Endothelial cell of hepatic sinusoid (primary cell): ENCODE results near the gene DTYMK.
"Not testable (repeated sequence)": the region's sequence is repeated elsewhere in the genome, so short reads cannot be mapped to it uniquely, and the experiment has no call there.

Source experiments
- in situ Hi-C: cut with HindIII; loops from 2 replicates; pipeline ENCODE4 v1.10.0; 2017; ENCODE audit warnings: low sequenced_read_pairs

DTYMK gene, protein sequence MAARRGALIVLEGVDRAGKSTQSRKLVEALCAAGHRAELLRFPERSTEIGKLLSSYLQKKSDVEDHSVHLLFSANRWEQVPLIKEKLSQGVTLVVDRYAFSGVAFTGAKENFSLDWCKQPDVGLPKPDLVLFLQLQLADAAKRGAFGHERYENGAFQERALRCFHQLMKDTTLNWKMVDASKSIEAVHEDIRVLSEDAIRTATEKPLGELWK

DNA sequence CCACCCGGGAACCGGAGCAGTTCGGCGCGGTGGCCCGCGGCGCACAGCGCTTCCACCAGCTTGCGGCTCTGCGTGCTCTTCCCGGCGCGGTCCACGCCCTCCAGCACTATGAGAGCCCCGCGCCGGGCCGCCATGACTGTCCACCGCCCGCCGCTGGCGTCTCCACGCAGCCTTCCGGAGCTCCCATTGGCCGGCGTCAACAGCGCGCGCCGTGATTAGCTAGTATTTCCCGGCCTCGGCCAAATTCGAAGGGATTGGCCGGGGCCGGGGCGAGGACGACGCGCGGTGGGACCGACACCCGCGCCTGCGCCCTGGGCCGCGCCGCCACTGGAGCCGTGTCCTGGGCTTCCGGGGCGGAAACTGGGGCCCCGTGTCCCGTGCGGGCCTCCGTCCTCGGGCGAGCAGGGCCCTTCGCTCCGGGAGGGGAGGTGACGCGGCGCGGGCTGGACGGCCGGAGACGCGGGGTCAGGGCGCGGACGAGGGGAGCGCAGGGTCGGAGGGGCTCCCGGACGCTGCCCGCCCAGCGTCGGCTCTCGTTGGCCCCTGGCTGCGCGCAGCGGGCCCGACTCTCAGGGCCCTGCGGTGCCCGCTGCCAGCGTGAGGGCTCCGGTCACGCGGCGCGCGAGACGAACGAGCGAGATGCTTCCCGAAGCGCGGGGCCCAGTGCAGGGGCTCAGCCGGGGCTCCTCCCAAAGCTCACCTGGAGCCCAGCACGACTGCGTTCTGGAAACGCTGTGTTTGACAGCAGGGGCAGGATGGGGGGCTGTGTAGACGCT lies at the start of gene DTYMK:
TSS of gene DTYMK (minus strand) at position 166 of the 776 bp plus-strand sequence. CDS start at position 134, 32 bp downstream.
- in situ Hi-C loops, result no loop called here

DNA sequence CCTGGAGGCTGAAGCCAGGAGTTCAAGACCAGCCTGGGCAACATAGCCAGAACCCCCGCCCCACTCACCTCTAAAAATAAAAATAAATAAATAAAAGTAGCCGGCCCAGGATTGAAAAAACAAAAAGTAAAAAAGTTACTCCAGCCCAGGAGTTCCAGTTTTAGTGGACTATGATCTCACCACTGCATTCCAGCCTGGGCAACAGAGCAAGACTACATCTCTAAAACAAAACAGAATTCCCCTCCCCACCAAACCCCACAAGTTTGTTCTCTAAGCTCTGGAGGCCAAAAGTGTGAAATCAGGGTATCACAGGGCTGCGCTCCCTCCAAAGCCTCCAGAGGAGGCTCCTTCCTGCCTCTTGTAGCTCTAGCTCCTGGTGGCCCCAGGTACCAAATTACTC lies 49.5 kb upstream of the DTYMK start:
- in situ Hi-C loops, result no loop called here

DNA sequence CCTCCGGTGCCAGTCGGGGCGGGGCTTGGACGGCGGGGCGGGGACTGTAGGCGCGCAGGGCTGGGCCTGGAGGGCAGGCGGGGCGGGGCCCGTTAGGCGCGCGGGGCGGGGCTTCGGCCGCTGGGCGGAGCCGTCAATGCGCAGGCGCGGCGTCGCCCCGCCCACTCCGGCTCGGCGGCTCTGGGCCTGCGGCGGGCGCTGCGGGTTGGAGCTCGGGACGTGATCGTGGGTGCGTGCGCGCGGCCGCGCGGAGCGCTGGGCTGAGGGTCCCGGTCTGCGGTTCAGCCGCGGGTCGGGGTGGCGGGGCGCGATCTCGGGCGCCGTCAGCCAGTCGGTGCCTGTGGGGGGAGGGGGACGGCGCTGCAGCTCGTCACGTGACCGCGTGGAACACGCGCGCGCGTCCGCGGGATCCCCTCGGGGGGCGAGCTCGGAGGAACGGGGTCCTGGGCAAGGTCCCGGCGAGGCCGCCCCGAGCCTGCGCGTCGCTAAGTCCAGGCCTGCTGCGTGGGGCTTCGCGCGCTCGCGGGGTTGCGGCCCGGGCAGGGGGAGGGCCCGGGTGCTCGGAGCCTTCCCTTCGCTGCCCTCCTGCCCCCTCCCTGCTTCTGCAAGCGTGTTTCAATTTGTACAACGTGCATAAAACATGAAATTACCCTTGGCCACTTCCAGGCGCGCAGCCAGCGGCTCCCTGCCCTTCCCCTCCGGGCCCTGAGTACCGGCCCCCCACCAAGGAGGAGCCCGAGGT lies 48.0 kb upstream of the DTYMK start, which contains the start of gene D2HGDH:
TSS of gene D2HGDH (plus strand) at position 164 of the 742 bp plus-strand sequence. CDS start 595 bp downstream, outside the sequence.
- in situ Hi-C loops, result no loop called here

DNA sequence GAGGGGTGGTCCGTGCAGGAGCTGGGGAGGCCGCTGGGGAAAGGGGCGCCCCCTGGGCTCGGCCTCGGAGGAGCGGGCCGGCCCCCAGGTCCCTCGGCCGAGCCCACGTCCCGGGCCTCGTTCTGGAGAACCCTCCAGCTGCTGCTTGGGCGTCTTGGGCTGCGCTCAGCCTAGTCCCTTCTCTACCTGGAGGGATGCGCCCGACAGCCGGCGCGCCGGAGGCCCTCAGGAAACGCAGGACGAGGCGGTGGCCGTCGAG lies 47.5 kb upstream of the DTYMK start:
- in situ Hi-C loops, result no loop called here

DNA sequence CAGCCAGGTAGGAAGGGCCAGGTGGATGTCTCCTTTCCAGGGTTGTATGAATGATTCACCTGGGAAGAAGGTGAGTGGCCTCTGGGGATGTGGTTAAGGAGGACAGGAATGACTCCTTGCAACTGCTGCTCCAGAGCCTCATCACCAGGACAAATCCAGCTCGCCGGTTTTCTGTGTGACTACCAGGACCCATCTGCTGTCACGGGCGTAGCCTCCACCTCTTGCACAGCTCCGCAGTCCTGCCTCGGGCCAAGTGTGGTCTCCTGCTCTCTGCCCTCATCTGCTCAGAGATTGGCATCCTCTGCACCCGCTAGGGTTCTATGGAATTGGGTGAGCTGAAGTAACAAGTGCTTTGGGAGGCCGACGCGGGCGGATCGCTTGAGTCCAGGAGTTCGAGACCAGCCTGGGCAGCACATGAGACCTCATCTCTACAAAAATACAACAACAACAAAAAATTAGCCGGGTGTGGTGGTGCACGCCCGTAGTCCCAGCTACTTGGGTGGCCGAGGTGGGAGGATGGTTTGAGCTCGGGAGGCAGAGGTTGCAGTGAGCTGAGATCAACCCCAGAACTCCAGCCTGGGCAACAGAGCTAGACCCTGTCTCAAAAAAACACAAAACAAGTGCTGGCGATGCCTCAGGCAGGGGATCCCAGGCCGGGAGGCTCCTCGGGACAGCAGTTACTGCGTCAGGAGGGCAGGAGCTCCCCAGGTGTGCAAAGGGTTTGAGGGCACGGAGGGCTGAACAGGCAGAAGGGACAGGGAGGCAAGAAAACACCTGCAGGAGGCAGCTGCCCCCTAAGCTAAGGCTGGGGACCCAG lies 47.0 kb upstream of the DTYMK start:
- in situ Hi-C loops, result no loop called here

DNA sequence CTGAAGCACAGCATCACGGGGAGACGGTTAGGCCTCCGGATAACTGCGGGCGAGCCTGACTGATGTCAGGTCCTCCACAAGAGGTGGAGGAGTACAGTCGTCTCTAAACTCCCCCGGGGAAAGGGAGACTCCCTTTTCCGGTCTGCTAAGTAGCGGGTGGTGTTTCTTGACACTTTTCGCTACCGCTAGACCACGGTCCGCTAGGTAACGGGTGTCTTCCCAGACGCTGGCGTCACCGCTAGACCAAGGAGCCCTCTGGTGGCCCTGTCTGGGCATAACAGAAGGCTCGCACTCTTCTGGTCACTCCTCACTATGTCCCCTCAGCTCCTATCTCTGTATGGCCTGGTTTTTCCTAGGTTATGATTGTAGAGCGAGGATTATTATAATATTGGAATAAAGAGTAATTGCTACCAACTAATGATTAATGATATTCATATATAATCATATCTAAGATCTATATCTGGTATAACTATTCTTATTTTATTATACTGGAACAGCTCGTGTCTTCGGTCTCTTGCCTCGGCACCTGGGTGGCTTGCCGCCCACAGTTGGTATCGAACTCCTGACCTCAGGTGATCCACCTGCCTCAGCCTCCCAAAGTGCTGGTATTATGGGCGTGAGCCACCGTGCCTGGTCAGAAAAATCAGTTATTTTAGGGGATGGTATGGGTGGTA lies 46.0 kb upstream of the DTYMK start:
- in situ Hi-C loops, result not testable (repeated sequence)

DNA sequence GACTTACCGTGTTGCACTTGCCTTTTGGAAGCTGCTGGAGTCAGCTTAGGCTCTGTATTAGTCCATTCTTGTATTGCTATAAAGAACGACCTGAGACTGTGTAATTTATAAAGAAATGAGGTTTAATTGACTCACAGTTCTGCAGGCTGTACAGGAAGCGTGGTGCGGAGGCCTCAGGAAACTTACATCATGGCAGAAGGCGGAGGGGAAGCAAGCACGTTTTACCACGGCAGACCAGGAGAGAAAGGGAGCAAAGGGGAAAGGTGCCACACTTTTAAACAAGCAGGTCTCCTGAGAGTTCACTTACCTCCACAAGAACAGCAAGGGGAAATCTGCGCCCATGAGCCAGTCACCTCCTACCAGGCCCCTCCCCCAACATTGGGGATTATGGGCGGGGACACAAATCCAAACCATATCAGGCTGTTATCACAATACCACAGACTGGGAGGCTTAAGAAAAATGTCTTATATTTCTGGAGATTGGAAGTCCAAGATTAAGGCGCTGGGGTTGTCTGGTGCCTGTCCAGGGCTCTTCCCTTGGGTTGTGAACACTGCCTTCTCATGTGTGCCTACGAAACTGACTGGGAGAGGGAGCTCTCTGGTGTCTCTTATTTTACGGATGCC lies 44.2 kb upstream of the DTYMK start:
- in situ Hi-C loops, result no loop called here

DNA sequence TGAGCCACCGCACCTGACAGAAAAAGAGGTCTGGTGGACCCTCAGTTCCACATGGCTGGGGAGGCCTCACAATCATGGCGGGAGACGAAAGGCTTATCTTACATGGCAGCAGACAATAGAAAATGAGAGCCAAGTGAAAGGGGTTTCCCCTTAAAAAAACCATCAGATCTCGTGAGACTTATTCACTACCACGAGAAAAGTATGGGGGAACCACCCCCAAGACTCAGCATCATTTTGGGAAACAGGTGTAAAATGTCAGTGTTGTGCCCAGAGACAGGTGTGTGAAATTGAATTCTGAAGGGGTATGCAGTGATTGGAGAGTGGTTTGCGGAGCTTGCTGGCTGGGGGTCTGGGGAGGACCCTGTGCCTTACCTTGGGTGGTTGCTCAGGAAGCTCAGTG lies 43.3 kb upstream of the DTYMK start:
- in situ Hi-C loops, result no loop called here

DNA sequence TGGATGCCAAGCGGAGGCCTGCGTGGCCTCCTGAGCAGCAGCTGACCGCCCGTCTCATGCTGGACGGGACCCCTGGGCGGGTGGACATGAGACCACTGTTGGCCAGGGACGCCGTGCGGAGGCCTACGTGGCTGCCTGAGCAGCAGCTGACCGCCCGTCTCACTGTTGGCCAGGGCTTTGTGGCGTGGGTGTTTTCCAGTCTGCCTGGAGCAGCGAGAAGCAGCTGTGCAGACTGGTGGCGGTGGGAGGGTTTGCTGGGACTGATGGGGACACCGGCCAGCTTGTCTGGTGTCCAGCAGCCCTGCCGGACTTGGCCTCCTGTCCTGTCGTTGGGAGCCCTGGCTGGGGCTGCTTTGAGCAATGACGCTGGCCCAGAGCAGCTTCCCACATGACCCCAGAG lies 42.0 kb upstream of the DTYMK start:
- in situ Hi-C loops, result no loop called here

DNA sequence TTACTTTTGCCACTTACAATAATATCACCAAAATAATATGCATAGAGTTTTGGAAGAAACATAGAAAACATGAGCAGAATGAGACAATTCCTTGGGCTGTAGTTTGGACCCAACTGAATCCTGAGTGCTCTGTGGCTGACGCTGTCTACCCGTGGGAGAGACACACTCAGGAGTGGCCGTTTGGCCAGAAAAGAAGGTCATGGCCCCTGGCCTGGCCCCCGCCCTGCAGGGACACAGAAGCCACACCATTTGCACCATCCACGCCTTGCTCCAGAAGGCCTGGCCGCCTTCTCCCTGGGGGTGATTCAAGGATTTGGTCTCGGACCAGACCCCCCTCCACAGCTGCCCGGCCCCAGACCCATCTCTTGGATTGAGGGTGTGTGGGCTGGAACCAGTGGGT lies 41.4 kb upstream of the DTYMK start:
- in situ Hi-C loops, result no loop called here

DNA sequence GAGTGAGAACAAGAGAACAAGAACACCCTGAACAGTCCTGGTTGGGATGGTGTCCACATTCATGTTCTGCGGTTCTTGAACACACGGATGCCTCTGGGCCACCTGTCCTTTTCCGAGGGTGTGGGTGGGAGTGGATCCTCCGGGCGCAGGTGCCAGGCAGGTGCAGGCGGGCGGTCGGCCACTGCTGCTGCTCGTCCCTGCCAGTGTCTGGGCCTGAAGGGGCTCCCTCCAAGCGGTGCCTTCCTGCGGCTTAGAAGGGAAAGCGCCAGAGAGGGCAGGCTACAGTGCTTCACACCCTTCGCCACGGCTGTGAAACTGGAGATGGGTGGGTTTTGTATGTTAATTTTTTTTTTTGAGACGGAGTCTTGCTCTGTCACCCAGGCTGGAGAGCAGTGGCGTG lies 39.8 kb upstream of the DTYMK start:
- in situ Hi-C loops, result no loop called here

DNA sequence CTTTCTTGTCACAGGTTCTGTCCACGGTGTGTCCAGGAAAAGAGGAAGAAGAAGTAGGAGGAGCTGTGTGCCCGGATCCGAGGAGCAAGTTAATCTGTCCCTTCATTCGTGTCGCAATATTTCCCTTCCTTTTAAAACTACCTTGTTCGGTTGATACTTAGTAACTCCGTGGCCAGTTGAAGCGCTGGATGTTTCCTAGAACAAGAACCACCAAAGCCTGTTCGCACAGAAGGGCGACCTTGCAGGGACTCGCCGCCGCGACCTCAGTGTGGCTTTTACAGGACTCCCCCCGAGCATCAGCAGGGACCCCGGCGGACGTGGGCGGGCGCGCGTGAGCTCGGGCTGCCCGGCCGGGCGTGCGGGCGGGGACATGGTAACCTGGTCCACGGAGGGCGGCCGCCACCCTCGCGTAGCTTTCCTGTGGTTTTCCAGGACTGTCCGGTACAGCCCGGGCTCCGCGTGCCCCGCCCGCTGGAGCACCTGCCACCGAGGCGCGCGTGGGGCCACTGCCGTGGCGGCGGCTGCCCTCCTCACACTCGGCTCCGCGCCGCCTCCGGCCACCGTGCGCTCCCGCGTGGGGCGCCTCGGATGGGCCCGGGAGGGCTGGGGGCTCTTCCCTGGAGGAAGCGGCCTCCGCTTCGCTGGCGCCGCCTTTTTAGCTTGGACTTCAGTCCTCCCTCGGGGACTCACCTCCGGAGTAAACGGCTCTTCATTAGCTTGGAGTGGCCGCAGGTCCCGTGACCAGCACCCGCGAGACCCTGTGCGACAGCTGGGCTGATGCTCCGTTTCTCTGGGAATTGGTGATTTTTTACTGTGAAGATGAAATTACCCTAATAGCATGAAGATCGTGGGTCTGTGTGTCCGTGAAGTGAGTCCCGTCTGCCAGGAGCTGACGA lies 38.6 kb upstream of the DTYMK start:
- in situ Hi-C loops, result loop anchor here (5.0 kb wide), 1 partner anchor 58 kb away; no protein-coding TSS in a partner anchor

DNA sequence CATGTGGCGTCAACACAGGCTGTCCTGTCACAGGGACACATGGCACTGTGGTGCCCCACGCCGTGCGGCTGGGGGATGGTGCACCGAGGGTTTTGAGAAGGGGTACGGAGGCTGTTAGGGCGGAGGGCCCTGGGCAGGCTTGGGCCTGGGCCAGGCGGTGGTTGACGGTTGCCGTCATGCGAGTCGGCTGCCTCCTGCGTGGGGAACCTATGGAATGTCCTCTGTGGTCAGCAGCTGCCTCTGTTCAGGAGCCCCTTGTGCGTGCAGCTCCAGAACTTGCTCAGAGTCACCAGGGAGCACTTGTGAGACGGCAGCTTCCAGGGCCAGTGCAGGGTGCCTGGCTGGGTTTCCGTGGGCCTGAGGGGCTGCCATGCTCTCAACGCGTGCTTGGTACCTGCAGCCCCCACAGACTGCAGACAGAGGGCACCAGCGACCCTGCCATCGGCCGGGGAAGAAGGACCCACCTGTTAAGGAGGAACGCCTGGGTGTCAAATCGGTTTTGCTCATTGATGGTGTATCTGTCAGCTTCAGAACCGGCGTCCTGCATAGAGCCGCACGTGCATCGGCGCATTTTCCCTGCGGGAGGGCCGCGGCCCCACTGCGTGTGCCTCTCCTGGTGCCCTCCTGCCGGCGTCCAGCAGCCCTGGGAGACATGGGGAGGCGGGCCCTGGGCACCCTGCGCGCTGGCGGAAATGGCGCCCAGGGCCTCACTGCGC lies 37.8 kb upstream of the DTYMK start:
- in situ Hi-C loops, result loop anchor here (5.0 kb wide), 1 partner anchor 57 kb away; no protein-coding TSS in a partner anchor

DNA sequence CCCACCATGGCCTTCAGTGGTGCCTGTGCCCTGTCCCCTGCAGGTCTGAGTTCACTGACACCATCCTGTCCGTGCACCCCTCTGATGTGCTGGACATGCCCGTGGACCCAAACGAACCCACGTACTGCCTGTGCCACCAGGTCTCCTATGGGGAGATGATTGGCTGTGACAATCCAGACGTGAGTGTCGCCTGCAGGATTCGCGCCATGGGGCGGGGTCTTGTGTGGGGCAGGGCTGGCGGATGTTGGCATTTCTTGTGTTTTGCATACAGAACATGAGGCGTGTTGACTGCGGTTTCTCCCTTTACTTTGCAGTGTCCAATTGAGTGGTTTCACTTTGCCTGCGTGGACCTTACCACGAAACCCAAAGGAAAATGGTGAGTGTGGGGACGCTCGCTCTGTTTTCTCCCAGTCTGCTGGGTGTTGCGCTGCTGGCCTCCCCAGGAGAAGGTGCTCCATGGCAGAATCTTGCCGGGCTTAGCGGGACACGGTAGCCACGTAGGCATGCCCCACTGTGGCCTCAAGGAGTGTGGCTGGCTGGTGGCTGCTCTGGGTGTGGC lies 36.4 kb upstream of the DTYMK start:
- in situ Hi-C loops, result loop anchor here (5.0 kb wide), 1 partner anchor 56 kb away; no protein-coding TSS in a partner anchor

DNA sequence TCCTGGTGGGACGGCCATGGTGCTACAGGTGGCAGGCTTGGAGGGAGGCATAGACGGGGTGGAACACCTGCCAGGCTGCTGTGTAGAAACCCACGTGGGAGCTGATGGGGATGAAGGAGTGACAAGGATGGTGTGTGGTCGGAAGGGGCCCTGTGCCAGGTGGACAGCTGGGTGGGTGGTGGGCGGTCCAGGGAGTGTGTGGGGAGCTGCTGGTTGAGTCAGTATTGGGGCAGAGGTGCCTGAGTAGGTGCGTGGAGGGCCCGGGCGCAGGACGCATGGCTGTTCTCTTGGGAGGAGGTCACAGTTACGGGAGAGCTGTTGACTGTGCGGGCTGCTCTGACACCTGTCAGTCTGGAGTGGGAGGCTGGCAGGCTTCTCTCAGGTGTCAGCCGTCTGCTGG lies 35.2 kb upstream of the DTYMK start:
- in situ Hi-C loops, result loop anchor here (5.0 kb wide), 1 partner anchor 55 kb away; no protein-coding TSS in a partner anchor

DNA sequence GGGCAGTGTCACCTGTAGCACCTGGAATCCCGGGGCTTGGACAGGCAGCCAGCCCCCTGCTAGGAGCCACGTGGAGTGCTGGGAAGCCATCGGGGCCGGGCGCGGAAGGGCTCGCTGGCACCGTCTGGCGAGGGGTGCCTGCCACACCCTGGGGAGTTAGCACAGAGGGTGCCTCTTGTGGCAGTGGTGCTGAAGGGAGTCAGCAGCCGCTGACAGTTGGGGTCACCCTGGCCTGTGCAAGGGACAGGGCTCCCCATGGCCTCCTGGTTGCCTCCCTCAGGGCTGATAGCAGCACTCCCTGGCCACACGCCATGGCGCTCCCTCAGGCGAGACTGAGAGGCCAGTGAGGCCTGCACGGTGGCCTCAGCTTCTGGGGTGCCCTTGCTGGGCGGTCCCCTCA lies 33.9 kb upstream of the DTYMK start:
- in situ Hi-C loops, result loop anchor here (5.0 kb wide), 1 partner anchor 53 kb away; no protein-coding TSS in a partner anchor

DNA sequence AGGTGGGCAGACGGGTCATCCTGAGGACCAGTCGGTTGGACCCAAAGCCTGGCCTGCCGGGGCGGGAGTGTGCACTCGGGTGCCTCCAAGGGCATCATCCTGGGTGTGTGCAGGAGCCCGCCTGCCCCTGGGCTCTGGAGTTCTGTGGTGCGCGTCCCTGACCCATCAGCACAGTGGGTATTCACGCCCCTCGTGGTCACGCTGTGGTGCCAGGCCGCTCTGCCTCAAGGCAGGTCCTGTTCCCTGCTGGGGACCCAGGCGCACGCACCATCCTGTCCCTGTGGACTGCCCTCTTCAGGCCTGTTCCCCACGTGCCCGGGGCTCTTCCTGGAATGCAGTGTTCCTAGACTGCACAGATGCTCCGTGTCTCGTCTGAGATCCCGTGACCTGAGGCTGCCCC lies 33.5 kb upstream of the DTYMK start:
- in situ Hi-C loops, result loop anchor here (5.0 kb wide), 1 partner anchor 53 kb away; no protein-coding TSS in a partner anchor

DNA sequence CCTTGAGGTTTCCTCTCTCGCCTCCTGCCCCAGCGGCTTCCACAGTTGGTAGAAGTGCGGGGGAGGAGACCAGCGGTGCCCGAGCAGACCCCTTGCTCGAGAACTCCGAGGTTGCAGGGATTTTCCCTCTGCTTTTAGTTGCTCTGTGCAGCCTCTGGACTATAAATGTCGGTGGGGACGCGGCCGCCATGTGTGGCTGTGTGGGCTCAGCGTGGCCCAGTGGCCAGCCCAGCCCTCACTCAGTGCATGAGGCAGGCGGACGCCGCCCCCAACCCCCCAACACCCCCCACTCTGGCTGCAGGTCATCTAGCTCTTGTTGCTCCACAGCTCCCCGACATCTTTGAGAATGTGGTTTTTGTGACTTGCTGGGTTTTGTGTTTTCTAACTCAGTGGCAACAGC lies 32.5 kb upstream of the DTYMK start:
- in situ Hi-C loops, result no loop called here
